ENCODE measurements around the gene PLCH2.
"Not testable (repeated sequence)": the region's sequence is repeated elsewhere in the genome, so short reads cannot be mapped to it uniquely, and the experiment has no call there.

Gene PLCH2

DNA sequence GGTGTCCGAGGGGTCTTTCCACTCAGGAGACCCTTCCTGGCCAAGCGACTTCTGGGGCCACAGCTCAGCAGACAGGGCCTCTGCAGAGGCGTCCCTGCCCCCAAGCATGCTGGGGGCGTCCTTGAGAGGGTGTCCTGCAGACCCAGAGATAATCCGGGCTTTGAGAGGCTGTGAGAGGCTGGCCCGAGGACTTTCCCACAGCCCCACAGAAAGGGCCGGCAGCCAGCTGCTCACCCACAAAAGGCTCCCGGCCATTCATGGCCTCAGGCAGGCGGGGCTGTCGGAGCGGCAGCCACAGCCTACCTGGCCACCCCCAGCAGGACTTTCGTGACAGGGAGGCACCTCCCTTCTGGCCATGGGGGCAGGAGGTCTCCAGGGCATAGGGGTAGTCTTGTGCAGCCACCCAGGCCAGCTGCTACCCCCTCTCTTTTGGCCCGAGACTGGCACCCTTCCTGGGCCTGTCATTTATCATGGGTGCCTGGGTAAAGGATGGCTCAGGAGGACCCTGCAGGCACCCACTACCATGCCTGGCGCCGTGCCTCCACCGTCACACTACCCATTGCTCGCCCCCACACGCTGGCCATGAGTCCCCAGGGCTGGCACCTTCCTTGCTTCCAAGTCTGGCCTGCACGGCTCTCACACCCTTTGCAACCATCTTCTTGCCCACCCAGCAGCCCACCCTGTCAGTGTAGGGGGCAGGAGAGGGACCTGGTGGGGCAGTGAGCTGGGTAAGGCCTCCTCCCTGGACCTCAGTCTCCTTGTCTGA lies 69.0 kb downstream of the PLCH2 start:
- no peak for DNase-seq (ENCODE audit: low read depth)

DNA sequence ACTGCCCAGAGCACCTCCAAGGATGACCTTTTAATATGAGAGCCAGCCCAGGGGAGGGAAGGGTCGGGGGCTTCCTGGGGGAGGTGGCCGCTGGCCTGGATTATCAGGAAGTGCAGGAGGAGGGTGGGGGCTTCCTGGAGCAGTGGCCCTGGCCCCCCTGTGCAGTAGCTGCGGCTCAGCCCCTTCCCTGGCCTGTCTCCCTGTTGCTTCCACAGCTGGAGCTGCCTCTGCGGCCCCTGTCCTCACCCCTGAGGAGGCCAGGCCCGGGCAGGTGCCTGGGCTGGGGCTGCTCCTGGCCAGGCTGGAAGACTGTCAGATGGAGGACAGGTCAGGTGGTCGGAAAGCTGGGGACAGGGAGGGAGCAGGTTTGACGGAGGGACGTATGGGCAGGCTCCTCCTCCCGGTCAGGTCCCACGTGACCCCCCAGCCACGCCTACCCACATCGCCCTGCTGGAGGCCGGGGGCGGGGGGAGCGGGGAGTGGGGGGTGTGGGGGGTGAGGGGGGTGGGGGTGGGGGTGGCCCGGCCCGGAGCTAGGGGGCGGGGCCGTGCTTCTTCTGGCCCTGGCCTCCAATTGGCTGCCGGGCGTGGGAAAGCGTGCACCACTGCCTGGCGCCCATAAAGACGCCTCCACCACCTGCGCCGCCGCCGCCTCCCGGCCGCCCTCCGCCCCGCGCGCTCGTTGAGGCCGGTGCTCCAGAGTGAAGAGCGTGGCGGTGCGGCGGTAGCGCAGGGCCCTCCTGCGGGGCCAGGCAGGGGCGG lies 69.8 kb downstream of the PLCH2 start:
- DNase-seq (ENCODE audit: low read depth), result peak; percentile 85

DNA sequence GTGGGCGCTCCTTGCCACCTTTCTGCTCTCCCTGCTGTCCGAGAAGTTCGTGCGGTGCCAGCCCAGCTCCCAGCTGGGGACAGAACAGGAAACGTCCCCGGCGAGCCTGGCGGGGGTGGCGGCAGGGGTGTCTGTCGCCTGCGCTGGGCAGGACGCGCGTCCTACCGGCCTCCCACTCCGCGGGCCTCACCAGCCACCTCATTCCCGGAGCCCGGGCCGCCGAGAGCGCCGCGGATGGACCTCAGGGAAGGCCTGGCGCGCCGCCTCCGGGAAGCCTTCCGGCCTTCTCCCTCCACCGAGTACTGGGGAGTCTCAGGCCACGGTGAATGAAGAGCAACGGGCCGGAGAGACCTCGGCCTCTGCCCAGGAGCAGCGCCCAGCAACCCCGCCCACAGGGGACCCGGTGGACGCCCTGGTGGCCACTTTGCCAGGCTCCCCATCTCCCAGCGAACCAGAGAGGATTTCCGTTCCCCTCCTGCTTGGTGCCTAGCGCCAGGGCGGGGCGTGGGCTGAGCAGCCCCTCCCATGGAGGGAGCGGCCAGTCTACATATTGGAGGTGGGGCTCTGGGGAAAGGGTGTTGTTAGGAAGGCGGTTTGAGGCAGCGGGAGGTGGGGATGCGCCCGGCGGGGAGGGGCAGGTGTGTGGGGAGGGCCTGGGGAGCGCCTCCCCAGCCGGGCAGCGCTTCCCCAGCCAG lies 70.6 kb downstream of the PLCH2 start:
- peak; percentile 64 for DNase-seq (ENCODE audit: low read depth)

DNA sequence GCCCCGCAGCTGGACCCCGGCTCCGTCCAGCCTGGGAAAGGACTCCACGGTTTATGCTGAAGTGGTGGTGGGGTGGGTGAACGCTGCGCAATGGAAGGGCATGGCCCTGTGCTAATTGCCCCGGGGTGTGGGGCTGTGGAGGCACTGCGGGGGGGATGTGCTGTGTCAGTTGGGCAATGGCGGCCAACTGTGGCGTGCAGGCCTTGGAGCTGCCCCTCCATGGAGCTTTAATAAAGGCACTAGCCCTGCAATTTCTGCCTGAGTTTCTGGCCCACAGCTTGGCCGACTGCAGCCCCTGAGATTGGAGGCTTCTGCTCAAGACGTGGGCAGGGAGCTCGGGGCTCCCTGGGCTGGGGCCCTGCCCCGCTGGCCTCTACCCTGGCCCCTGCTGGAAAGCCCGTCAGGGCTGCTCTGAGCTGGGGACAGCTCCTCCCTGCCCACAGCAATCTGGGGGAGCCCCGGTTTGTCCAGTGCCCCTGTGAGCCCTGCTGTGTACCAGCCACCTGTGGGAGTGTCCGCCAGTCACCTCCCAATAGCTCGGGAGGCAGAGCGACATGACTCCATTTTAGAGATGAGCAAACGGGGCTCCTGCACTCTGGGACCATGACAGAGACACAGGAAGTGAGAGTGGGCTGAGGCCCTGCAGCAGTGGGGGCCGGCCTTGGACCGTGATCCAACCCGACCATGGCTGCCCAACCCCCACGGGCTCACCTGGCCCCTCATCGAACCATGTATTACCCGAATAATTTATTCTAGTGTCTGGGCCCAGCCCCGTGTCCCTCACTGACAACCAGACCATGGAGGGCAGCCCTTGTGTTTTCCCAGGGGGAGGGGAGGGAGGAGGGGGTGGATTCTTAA lies 71.3 kb downstream of the PLCH2 start:
- DNase-seq (ENCODE audit: low read depth), result no peak

DNA sequence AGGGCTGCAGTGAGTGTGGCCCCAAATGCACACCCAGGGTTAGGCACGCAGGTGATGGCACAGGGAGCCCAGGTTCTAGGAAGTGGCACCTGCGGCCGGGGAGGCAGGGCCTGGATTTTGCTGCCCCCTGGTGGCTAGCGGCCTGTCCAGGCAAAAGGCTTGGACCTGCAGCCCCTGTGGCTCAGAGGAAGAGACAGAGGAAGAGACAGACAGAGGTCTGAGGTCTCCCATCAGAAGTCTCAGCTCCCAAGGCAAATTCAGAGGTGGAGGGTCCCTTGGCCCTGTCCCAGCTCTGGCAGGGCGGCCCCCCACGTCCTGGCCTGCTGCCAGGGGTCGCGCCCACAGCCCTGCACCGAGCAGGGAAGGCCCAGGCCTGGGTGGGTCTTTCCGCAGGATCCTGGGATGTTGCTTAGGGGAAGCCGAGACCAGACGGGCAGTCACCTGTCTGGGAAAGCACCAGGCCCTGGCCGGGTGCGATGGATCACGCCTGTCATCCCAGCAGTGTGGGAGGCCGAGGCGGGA lies 72.0 kb downstream of the PLCH2 start:
- peak; percentile 74 for DNase-seq (ENCODE audit: low read depth)

DNA sequence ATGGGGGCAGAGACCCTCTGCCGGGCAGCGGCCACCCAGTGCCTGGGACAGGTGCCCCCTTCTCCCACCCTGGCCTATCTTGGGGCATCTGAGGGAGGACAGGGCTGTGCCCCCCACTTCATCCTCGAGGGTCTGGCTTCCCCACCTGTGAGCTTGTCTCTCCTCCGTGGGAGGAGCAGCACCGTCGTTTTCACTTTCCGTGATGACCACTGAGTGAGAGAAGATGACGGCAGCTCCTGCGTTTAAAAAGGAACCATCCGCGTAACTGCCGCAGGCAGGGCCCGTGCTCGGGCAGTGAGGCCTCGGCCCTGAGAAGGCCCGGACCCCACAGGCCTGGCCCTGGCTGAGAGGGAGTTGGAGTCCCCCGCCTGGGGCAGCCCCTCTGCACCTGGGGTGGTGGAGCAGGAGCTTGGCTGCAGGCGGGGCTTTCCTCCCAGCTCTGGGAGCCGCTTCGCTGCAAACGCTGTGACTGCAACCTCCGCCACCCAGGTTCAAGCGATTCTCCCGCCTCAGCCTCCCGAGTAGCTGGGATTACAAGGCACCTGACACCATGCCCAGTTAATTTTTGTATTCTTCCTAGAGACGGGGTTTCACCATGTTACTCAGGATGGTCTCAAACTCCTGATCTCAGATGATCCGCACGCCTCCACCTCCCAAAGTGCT lies 73.4 kb downstream of the PLCH2 start:
- DNase-seq (ENCODE audit: low read depth), result not testable (repeated sequence)

DNA sequence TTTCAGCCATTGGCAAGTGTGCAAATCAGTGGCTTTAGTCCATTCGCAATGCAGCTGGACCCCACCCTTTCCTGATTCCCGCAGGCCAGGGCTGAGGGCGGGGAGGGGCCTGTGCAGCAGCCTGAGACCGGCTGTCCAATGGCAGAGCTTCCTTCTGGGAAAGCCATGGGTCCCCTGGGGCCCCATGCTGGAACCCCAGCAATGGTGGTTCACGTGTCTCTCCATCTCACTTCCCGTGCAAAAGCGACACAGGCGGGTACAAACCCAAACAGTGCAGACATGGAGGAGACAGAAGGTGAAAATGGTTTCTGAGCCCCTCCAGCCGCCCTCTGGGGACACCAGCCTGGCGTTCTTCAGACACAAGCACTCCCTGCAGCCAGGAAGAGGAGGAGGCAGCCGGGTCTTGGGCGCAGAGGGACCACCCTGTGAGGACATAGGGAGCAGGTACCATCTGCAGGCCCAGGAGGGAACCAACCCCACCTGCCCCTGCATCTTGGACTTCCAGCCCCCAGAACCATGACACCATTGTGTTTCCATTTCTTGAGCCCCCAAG lies 74.3 kb downstream of the PLCH2 start:
- DNase-seq (ENCODE audit: low read depth), result not testable (repeated sequence)

DNA sequence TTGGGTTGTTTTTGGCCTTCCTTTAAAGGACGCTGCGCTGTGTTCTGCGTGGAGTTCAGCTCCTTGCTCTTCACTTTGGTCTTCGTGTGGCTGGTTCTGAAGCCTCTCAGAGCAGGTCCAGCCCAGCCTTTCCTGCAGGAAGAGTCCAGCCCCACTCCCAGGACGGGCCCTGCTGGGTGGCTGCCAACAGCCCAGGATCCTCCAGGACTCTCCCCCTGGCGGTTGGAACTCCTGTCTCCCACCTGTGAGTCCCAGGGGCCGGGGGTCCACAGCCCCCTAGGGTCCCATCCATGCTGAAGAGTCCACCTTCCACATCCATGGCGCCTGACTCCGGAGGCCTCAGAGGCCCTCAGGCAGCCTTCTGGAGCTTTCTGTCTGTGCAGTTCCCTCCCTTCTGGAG lies 75.5 kb downstream of the PLCH2 start:
- not testable (repeated sequence) for DNase-seq (ENCODE audit: low read depth)

DNA sequence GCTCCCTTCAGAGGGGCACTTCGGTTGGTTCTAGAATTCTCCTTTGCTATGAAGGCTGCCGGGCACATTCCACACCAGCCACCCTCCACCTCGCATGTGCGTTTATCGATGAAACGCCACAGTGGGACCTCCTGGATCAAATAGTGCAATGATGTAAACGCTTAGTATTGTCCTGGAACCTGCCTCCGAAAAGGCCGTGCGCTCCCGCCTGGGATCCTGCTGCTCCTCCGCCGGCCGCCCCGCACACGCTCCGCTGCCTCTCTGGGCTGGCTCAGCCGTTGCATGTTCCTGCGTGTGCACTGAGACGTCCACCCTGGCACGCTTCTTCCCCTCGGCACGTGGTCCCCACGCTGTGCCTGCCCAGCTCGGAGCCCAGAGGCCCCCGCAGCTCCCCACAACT lies 76.1 kb downstream of the PLCH2 start:
- DNase-seq (ENCODE audit: low read depth), result no peak

DNA sequence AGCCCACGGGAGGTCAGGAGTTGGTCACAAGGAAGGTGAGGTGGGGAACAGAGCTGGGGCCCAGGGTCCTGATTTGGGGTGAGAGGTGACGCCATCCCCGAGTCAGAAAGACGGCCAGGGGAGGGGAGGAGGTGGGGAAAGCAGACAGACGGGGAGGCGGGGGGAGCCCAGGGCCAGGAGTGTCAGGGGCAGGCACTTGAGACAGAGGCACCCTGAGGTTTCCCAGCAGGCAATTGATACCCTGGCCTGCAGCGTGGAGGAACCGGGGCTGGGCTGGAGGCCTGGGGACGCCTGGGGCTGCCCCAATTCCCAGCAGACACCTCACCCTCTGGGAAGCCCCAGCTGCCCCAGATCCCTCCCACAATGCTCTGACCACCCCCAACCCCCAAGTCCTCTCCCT lies 77.0 kb downstream of the PLCH2 start:
- DNase-seq (ENCODE audit: low read depth), result not testable (repeated sequence)

DNA sequence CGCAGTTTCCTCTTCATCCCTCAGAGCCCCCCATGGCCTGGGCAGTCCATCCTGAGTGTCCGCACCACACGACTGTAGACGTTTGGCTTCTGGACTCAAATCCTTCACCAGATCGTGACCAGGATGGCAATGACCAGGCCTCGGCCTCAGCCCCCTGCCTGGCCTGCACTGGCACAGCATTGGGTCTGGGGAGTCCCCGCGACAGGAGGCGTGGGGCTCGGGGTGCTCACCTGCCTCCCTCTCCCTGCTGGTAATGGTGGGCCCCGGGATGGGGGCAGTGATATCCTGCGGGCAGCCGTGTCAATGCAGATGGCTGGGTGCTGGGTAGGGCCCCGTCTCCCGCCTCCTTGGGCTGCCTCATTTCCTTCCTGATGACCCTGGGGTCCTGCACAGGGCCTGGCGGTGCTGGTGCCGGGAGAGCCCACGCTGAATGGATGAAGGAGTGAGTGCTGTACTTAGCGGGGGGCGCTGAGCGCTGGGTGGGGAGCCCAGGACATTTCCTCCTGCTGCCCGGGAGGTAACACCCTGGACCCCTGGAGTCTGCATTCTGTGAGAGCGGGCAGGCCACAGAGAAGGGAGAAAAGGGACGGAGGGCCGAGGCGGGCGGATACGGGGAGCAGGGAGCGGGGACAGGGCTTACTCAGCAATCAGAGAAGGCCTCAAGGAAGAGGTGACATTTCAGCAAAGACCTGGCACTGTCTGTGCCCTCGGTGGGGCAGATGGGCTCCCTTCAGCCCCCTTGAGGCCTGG lies 78.0 kb downstream of the PLCH2 start:
- DNase-seq (ENCODE audit: low read depth), result no peak

DNA sequence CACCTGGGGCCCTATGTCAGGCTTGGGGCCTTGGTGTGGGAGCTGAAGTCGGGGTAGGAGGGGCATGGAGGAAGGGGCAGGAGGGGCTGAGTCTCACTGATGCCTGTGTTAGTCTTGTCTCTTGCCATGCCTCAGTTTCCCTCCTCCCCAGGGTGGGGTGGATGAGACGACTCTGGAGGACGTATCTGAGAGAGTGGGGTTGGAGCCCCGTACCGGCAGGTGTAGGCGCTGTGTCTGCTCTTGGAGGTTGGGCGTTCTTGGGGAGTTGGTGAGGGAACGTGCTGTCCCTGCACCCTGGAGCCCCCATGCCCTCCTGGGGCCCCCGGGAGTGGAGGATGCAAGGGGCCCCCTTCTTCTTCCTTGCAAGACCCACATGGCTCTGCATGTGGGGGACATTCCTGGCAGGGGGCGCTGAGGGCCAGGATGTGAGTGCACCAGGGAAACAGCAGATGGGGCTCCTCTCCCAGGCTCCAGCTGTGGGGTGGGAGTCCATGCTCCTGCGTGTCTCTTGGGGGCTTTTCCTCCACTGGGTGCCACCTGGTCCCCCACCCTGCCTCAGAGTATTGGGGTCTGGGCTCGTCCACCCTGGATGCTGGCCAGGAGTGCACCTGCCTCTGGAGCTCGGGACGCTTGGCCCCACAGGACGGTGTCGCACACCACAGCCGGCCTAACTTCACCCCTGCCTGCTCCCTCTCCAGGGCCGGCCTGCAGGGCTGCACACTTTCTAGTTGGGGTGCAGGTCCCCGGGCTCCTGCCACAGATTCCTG lies 78.7 kb downstream of the PLCH2 start:
- DNase-seq (ENCODE audit: low read depth), result no peak
